NCI-H2081 (cell line): ENCODE data around the gene PTPRD.

Experiments used
- DNase-seq, 2 experiments: peaks; one replicate each; lab custom pipeline; 2025; lab: John Stamatoyannopoulos, UW

The PTPRD gene

DNA sequence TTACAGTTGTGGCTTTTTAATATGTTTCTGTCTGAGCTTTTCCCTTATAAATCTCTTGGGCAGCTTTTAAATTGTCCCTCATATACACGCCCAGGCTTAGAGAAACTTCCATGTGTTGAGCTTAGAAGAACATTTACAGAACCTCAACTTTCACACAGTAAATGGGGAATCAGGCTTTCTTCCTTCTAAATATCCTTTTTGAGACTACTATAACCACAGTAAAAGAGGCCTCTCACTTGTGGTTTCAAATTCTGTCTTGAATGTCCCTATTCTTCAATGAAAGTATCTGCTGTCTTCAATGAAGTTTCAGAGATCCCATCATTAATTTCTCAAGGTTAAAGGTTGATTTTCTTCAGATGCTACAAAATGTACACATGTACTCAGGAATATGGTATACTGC is 2224.7 kb downstream of the PTPRD start:
- no peak for DNase-seq

DNA sequence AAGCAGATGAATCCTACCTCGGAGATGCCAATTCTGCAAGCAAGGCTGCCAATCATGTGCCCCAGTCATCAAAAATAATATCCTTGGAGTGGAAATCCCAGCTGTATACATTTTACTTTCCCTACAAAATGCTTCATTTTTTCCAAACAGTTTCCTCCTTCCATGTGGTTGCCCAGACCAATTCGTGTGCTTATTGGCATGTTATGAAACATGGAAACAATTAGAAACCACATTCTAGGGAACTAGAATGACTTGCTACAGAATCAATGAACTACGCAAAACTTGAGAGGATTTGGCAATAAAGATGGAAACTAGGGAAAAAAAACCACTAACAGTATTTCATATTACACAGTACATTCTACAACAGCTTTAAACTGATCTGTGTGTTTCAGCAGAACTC is 2228.7 kb downstream of the PTPRD start:
- DNase-seq = no peak

DNA sequence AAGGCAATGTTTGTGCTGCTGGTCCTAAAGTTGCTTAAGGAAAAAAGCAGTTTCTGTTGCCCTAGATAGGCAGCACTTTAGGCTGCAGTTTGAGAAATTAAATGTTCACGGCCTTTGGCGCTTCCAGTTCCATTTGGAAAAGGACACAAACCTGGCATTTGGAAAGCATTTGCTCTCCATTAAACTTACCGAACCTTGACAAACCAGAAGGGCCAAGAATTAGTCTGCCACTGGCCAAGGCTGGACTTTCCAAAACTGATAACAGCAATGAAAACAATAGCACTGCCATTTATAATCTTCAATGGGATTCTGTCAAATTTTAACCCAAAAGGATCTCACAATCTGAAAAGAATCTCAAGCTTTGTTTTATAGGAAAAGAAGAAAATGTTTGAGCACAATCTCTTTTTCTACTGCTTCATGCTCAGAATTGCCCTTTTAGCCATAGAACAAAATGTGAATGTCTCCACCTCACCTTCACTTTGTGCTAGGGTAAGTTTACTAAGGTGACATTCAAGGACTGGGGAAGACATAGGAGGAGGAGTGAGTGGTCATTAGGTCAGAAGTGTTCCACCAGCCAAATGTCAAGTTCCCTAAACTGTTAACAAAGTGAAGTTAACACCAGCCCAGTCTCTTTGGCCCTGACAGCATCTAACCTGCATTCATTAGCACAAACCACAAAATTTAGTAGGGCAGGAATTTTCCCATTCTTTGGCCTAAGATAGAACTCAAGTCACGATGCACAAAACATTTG is 2229.8 kb downstream of the PTPRD start:
- no peak for DNase-seq

DNA sequence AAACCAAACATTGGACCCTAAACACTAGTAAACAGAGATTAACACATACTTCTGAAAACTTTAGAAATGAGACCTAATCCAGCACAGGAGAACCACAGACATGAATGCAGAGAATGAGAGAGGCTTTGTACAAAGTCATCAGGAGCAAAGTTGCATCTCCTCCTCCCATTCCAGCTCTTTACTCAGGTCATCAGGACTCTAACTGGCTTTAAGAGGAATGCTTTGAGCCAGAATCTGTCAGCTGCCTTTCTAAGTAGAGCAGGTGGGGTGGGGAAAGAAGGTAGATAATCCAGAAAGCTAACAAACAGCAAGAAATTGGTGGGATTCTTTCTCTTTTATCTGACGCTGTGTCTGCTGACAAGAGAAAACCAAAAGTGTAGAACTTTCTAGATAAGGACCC is 2230.5 kb downstream of the PTPRD start:
- no peak for DNase-seq

DNA sequence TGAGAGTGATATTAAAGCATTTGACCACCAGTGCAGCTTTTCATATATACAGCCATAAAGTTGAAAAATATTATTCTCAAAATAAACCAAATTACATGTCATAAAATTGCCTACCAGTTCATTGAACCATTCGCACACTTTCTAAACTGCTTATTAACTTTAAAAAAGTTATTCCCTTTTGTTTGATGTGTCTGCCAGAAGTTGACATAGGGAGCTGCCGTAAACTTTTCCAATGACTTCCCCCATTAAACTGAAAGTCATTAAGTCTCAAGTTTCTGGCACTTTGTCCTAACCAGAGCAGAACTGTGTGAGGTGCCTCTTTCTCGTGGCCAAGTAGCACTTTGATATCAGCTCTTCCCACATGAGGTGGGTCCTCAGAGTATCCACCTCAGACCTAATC is 2231.2 kb downstream of the PTPRD start:
- no peak for DNase-seq

DNA sequence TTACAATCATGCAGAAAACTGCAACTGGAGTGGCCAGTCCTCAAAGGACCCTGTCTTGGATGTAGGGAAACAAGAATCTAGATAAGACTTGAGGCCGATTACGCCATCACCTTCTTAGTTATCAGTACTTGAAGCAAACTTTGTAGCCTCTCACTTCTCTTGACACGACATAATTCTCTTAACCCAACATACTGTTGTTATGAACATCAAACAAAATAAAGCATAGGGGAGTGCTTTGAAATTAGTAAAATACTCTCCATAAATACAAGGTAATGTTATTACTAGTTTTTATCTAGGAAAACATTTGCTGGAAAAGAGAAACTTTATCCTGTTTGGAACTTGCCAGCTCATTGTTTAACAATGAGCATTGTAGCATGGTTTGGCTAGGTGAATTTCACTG is 2238.3 kb downstream of the PTPRD start:
- DNase-seq = no peak

DNA sequence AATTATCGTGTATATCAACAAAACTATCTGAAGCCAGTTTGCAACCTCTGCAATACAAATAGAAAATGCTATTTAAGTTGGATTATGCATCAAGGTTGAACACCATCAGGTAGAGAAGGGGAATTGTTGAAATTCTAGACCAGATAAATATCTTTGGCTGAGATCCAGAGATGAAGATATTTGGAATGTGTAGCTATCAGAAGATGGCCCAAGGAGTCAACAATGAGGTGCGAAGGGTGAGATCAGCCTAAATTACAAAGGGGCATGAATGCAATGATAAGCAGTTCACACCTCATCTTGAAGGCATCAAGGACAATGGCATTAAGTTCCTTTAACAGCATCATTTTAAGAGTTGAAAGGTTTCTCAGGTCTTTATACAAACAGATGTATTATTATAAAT is 2241.1 kb downstream of the PTPRD start:
- no peak for DNase-seq

DNA sequence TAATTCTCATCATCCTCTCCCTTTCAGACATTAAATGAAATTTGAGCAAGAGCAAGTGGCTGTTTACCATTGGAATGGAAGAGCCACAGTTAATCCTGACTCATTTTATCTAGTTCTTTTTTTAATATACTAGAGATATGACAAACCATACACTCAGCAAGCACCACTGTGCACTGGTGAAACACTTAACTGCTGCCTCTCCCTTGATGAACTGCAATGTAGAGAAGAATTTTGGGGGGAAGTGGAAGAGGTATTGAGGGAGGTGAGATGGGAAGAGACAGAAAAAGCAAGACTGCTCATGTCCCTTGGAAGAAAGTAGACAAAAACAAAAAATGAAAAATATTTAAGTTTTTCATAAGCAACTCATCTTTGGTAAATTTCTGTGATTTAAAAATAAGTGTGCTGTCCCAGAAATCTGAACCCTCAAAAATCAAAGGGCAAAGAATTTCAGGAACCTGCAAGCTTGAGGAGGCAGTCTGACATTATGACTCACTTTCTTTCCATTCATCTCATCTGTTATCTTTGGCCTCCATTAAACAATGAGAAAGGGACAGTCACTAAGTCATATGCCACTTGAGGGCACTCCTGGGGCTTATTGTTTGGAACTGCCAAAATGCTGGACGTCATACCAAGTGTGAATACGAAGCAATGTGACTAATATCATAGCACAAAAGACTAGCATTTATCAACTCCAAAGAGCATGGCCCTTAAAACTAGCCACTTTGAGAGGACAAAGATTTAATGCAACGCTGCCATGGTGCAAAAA is 2246.5 kb downstream of the PTPRD start:
- no peak for DNase-seq

DNA sequence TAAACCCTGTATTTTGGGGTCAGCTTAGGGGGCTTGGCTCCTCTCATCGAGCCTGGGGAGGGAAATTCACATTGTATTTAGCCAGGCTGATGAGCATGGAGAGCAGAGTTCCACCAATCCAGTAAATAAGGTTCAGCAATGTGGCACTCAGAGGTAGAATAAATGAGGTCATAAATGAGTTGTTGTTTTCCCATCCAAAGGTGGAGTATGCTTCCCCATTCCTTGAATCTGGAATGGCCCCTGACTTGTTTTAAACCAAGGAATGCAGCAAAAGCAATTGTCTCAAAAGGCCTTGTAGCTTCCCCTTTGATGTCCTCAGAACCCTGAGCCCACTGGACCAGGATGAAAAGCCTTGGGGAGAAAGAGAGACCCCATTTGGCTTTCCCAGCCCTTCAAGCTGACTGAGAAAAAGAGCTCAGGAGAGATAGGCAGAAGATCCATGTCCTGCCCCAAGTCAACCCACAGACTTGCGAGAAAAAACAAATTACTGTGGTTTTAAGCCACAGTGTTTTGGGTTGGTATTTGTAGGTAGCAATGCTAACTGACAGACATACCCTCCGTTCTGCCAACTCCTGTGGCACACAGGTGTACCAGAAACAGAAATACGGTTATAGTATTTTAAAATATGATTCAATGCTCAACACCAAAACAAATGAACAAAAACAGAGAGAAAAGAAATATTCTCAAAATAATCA is 2247.2 kb downstream of the PTPRD start:
- DNase-seq = no peak

DNA sequence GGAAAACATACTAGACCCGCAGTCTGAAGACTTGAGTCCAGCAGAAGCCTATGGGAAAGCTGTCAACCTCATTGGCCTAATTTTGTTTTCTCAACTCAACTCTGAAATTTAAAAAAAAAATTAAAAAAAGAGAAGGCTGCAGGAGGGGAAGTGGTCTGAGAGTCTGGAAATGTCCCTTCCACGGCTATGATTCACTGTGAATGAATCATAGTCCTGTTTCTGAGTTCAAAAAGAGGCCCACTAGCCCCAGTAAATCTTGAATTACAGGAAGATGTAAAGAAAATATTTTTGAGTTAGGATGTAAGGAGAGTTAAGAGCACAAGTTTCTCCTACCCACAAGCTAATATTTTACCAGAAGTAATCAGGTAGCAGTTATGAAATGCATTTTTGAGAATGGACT is 2247.8 kb downstream of the PTPRD start:
- no peak for DNase-seq

DNA sequence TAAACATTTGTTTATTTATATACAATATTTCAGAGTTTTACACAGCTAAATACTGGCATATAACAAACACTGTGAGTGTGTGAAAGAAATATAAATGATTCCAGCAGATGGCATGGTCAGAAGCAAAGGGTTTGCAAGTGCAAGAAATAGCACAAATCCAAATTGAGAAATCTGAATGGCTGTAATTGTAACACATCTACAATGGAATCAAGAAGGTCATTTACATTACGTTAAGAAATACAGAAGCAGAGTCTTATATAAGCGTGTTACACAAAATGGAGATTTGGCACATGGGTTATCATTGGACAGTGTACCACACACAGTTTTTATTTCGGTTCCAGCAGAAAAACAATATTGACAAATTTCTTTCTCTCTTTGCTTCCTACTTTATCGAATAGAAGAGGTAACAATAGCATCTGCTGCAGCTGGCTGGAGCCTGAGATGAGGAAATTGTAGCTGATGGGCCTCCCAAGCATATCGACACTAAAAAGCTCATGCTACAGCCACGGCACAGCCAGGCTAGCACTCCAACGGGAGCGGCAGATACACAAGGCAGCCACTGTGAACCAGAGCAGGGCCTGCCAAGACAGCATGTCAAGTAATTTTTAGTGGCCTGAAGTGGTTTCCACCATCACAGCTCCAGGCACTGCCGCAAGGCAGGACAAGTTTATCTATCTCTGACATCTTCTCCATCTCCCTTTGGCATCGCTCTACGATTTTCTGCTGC is 2248.6 kb downstream of the PTPRD start:
- DNase-seq = no peak

DNA sequence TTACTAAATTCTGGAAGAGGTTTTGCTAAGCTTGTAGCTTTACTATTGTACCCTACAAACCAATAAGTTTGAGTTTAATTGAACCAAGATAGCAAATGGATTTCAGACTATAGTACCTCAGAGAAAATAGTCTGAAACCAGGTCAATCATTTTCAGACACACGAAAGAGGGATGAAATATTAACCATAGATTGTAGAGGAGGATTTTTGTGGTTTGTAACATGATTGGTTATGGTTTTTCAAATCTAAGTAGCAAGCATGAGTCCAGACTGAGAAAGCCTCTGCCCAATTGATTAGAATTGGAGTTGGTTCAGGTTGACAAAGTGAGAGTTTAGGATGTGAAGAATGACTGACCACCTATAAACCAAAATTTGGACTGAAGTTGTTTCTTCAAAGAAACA is 2250.6 kb downstream of the PTPRD start:
- DNase-seq = no peak

DNA sequence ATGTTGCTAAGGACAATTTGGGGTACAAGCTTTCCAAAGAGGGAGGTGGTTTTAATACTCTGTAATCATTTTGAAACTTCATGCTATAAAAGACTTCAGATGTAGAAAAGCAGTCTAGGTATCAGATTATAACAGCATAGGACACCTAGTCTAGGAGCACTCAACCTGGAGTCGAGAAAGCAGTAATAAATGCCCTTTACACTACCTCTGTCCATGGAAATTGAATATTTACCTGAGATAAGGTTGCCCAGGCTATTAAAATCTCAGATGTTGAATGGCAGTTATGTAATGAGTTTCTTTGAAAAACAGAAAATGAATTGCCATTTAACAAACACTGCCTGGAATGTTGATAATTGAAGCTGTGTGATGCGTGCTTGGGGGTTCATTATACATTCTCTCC is 2251.4 kb downstream of the PTPRD start:
- no peak for DNase-seq

DNA sequence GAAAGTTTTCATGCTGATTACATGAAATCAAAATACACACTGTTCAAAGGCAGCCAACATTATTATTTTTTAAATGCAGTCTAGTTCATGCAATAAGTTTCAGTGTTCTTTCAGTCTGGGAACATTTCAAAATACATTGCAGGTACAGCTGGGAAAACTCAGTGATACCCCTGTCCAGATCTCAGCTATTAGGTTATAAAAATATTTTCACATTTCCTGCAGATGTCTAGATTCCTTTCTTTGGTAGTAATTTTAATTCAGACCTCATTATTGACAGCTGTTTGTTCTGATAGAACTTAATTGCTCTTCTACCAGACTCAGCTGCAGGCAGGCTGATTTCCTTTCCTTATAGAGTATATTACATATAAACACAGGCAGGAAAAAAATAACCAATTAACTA is 2256.4 kb downstream of the PTPRD start:
- no peak for DNase-seq

DNA sequence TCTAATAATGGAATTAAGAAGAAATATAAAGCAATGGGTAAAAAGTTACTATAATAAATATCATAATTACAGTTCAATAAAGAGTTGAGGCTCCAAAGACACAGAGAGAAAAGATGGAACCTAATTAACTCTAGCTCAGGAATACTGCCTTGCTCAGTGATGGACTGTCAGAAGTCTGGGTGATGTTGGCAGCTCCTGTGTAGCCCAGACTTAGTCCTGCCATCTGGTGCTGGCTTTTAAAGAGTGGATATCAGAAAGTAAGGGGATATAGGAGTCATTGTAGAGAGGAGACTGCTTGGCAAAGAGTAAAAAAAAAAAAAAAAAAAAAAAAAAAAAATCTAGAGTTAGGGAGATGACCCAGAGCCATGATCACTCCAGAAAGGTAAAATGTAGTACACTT is 2261.4 kb downstream of the PTPRD start:
- DNase-seq = no peak

DNA sequence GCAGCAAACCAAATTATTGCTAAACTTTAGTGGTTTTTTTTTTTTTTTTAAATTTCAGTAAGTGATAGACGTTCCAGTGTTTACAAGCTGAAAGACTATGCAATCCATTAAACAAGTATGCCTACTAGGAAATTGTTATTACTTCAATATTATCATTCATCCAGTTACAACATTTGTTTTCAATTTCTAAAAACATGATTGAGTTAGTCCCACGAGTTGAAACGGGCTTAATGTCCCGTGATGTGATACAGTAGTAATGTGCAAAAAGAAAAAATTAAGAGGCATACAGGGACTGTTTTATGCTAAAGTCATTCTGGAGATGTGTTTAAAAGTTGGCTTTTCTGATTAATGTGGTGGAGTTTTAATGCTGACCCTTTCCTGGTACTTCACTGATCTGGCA is 2262.9 kb downstream of the PTPRD start:
- no peak for DNase-seq

DNA sequence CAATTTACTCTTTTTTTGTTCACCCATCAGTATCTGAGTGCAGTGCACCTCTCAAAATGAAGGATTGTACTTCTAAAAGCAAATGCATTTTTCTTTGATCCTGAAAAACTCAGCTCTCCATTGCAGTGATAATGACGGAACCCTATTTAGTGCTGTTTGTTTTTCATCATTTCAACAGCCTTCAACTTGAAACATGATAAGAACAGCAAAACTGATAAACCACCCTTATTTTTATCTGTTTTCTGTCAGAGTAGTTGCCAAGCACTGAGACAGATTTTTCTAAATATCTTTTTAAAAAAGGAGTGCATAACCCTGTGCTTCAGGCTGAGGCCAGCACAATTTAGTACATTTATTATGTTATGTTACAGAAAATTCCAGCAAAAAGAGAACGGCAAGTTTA is 2263.4 kb downstream of the PTPRD start:
- no peak for DNase-seq

DNA sequence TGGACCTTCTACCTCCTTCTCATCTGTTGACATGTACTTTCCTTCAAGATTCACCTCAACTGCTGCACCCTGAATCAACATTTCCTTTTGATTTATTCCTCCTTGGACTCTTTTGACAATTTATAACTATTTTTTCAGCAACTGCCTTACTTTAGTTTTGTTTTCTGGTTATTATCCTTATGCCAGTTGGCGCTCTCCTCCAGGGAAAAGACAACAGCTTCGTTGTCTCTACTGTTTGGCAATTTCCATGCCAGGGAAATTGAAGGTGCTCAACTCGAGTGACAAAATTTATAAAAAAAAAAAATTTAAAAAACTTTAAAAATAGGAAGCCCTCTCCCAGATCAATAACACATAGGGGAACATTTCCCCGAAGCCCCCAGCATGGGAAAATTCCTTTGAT is 2264.0 kb downstream of the PTPRD start:
- DNase-seq = no peak

DNA sequence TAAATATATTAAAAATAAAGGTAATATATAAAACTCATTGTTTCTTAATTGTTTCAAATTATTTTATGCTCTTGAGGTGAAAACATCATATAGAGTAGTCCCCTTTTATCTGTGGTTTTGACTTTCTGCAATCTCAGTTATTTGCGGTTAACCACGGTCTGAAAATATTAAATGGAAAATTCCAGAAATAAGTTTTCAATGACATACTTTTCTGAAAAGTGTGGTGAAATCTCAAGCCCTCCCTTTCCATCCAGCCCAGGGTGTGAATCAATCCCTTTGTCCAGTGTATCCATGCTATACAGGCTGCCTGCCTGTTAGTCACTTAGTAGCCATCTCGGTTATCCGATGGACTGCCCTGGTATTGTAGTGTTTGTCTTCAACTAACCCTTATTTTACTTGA is 2266.5 kb downstream of the PTPRD start:
- no peak for DNase-seq

DNA sequence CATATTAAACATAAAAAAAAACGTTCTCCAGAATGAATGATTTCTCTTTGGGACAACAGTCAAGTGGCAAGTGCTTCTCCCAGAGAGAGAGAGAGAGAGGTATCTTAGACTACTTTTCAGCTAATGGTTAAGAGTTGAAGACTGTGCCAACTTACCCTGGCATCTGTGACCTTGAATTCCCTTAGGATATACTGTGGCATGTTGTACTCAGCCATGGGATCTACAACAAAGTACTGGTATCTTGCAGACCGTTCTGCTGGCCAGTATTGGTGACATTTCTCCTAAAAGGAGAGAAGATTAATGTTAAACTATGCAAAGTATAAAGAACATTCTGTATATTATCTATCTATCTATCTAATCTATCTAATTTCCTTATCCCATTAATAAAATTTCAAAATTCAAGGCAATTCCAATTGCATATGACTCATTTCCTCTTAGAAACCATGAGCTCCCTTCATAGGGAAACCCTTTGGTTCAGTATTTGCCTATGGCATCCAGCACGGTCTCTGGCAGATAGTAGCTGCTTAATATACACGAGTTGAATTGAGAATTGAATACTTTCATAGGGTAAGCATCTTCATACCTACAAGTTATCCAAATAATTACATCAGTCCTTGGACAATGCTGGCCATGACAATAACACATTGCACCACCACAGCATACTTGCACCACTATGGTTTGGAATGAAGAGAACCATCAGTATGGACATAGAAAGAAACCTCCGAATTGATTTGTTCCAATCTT is 2273.9 kb downstream of the PTPRD start:
- no peak for DNase-seq

DNA sequence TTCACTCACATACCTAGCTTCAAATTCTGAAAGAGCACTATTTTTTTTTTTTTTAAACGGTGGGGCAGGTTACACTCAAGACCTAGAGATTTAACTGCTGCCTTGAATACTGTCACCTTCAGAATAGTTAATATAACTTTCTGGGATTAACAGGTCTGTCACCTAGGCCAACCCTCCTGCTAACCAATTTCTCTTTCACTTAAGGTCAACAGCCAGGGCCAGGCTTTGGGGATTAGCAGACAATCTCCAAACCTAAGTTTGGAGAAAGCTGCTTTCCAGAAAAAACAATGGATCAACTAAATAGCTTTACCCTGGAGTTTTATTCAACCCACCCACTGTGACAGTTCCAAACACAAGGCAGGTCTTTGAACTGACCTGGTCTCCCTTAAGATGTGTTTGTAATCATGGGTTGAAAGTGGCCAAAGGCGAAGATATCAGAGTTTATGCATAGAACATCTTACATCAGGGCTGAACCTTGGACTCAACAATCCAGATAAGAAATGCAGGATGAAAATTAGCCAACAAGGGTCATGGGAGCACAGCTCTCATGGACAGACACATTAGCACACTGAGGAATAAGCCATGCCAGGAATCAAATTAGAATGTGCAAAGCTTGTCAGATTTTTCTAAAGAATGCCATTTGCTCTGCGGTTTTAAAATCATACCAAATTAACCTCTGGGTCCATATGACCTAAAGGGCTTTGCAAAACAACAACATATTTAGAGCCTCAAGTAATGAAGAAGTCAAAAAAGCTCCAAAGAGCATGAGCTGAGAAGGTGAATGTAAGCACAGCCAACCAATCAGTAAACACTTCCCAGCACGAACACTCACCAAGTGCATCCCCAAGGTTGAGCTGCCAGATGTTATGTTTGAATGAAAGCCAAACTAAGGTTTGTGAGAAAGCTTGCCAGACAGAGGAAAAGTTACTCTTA is 2274.7 kb downstream of the PTPRD start:
- DNase-seq = no peak
